Measurements from ENCODE around the gene YBX2.
"Not testable (repeated sequence)": the region's sequence is repeated elsewhere in the genome, so short reads cannot be mapped to it uniquely, and the experiment has no call there.

YBX2 gene

DNA sequence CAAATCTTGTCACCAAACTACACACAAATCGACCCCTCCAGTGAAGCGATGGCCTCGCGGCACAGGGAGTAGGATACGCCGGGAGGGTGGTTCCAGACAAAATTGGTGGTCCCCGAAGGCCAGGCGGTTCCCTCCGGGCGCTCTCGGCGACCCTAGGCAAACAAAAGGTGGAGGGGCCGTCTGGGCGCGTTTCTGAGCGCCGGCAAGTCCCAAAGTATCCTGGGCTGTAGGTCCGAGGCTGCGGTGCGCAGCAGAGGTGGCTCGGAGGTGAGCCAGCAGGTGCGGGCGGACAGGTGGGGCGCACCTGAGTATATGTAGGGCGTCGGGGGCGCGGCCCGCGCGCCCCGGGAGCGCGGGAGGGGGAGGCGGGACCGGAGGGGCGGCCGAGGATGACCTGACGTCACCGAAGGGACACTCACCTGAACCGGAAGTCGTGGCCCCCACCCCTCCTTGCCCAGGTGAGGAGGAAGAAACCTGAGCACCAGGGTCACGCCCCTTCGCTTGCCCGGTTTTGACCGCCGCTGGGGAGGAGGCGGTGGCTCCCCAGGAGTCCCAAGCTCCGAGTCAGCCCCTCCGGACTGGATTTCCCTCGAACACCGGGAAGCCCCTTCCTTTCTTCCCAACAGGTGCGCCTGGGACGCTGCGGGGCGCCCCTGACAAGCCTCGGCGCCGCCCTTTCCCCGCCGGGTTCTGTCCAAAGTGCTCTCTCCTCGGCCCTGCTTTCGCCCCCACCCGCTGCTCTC lies 32.1 kb downstream of the YBX2 start, which contains the start of gene CLDN7:
Gene CLDN7 (minus strand): TSS at position 287 of the 743 bp plus-strand sequence. CDS start 435 bp downstream, outside the sequence.
- no peak for DNase-seq

DNA sequence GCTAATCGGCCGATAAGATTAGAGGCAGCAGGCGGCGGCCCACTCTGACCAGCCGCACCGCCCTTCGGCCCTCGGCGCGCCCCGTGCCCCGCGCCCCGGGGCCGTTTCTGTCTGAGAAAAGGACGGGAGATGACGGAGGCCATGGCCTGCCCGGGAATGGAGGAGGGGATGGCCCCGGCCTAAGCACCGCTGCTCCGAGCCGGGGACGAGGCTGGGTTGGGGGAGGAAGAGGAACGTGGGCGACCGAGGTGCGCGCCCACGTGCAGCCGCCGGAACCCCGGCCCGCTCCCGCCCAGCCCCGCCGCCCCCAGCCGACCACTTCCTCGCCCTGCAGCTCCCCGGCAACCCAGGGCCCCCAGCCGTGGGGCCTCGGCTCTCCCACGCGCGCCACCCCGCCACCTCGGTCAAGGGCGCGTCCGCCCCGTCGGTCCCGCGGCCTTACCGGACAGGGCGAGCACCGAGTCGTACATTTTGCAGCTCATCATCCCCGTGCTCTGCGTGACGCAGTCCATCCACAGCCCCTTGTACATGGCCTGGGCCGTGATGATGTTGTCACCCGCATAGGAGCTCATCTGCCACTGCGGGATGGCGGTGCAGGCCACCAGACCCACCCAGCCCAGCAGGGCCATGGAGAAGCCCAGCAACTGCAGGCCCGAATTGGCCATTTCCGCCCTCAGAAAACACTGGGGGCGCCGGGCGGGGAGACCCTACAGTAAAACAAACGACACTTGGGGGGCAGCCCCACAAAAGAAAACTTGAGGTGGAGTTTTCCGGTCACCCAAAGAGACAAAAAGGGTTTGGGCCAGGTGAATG lies 32.9 kb downstream of the YBX2 start:
- no peak for DNase-seq

- peak; percentile 37 for DNase-seq
Observed at GRCh38 chr17:7260651-7261378, 33.6 kb downstream of the YBX2 start.

DNA sequence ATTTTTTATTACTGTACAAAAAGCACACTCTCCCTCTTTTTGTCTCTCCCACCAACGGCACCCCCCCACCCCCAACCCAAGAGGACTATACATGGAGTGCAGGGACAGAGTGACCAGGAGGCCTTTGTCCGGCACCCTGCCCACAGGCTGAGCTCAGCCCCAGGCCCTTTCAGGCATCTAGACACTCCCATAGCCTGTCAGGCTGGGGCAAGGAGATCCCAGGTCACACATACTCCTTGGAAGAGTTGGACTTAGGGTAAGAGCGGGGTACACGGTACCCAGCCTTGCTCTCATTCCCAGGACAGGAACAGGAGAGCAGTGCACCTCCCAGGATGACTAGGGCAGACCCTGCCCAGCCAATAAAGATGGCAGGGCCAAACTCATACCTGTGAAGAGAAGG lies 34.3 kb downstream of the YBX2 start:
- DNase-seq = no peak

- DNase-seq = no peak
Observed at GRCh38 chr17:7259555-7259889, 34.9 kb downstream of the YBX2 start.

GRCh38 chr17:7258731-7259554 lies 35.5 kb downstream of the YBX2 start:
- DNase-seq = no peak

- DNase-seq = no peak
Observed at GRCh38 chr17:7256766-7257456, 37.5 kb downstream of the YBX2 start.

- DNase-seq = no peak
Observed at GRCh38 chr17:7254511-7254910, 39.9 kb downstream of the YBX2 start.

DNA sequence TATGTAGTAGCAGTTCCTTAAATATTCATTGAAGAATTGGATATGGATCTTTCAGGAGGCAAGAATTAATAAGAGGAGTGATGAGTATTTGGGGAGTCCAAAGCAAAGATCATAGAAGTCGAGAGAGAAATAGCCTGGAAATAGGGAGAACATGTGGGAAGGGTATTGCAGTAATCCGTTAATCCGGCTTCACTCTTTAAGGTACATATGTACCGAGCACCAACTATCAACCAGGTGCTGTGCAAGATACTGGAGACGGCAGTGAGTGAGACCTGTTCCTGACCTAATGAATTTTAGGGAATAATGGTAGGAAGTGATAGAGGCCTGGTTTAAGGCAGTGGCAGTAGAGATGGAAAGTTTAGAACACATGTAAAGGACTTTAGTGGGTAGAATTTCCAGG lies 41.4 kb downstream of the YBX2 start:
- DNase-seq = no peak

- DNase-seq = peak; percentile 94
Observed at GRCh38 chr17:7252176-7253043, 42.0 kb downstream of the YBX2 start, which contains the start of gene ELP5. Gene ELP5 (plus strand): TSS chr17:7252215. CDS start chr17:7252551, 336 bp downstream.

DNA sequence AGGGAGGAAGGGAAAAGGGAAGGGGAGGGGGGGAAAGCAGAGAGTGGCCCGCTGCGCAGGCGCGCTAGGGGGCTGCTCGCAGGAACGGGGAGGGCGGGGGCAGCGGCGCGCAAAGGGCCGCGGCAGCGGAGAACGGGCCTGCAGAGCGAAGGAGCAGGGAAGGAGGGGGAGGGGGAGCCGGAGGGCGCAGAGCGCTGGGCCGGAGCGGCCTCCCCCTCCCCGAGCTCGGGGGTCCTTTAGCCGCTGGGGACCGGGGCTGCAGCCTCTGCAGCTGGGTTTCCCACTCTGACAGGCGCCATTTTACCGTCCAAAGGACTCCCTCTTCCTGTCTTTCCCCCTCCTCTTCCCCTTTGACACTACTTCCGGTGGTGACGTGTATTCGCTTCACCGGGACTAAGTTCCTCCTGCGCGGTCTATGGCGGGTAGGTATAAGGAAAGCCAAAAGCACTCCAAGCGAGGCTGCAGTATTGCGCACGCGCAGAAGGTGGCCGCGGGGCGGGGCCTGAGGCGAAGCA lies 42.7 kb downstream of the YBX2 start, which contains the start of gene CTDNEP1:
Gene CTDNEP1 (minus strand): TSS at position 74 of the 515 bp plus-strand sequence. CDS start 438 bp downstream, outside the sequence.
- DNase-seq = peak; percentile 100

GRCh38 chr17:7250695-7251627 lies 43.5 kb downstream of the YBX2 start:
- no peak for DNase-seq

DNA sequence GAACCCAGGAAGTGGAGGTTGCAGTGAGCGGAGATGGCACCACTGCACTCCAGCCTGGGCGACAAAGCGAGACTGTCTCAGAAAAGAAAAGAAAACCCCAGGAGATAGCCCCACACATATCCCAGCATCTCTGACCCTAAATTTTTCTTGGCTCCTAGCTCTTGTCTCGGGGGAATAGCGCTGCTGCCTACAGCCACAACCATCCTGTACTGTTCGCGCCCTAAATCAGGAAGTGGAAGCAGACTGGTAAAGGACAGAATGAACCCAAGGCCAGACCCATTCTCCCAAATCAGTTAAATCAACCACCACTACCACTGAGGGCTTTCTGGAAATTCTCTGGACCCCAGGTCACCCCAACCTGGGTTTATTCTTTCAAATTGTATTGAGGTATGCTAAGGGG lies 44.6 kb downstream of the YBX2 start:
- DNase-seq = no peak

GRCh38 chr17:7249214-7249613 lies 45.2 kb downstream of the YBX2 start:
- no peak for DNase-seq

DNA sequence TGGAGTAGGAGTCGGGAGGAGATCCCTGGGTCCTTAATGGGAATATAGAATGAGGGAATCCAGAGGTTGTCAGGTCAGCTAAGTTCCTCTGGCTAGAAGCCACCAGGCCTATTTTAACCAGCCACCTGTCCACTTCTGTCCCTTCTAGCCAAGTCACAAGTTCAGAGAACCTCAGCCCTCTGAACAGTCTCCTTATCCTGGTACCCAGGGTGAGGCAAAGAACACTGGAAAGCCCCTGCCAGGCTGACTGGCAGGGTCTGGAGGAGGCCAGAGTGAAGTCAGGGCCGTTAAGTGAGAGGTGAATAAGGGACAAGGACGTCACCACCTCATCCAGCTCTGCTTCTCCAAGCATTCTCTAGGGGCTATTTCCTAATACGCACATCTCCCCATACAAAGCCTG lies 45.6 kb downstream of the YBX2 start:
- DNase-seq = no peak

DNA sequence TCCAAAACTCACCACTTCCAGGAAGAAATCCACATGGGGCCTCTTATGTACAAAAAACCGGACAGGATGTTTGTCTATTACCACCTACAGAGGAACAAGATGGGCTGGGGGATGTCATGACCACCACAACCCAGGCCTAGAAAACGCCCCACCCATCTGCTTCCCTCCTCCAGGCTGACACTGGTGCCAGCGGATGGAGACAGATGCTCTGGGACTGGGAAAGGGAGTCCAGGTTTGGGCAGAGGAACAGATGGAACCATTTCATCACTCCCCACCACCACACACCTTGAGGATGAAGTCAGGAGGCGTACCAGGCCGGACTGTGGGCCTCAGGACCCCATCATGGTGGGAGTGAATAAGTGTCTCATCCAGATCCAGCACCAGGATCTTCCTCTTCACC lies 47.7 kb downstream of the YBX2 start:
- DNase-seq = no peak

DNA sequence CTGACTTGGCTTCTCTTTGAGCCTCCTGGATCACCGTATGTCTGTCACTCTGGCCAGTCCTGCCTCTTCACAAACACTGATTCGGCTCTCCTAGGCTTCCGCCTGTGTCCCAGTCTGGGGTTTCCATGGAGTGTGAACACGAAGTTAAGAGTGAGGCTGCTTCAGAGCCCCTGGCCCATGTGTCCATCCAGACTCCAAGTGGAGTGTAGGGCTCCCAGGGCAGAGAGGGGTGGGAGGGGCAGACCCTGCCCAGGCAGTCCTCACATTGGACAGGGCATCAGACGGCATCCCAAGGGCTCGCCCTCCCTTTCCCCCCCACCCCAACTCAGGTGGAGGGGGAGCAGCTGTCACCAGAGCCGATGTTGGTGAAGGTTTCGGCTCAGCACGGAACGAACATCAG lies 50.6 kb downstream of the YBX2 start:
- not testable (repeated sequence) for DNase-seq

DNA sequence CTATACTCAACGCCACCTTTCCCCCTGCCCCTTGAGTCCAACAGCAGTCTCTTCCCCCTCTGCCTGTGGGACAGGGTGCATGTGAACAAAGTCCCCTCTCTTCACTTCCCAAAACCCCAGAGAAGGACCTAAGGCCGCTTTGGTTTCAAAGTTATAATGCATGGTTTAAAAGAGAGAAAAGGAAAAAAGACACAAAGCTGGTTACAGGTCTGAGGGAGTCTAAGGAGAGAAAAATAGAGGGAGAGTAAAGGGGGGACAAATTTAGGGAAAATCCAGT lies 51.0 kb downstream of the YBX2 start:
- no peak for DNase-seq

- DNase-seq = peak; percentile 92
Observed at GRCh38 chr17:7242717-7243452, 51.6 kb downstream of the YBX2 start.

All from activated CD4-positive, alpha-beta T cell treated with anti-CD3 and anti-CD28 coated beads, Interleukin-10, Interleukin-2, amounts not matched to agents 100 ng/mL and 50 ng/mL, durations not matched to agents 16 hours and 8 hours (primary cell).